DND-41 (cell line): ENCODE results near the gene VWC2.

ENCODE experiments used
- ATAC-seq: fragments of 200-7000 bp; cut with Tn5 transposase; 3 replicates; pipeline ENCODE4 v1.9.1; 2021; ENCODE audit warnings: low read depth; ENCODE audit not compliant: insufficient read depth
- DNase-seq: peaks from one replicate; pipeline ENCODE4 v3.0.0-alpha.2; 2020
- H2AFZ ChIP-seq: 2 replicates; pipeline ENCODE4 v1.6.0; 2012; ENCODE audit warnings: low read depth, low read length
- H3K27ac ChIP-seq: 2 replicates; pipeline ENCODE4 v1.5.1; 2012; ENCODE audit warnings: low read length, inconsistent platforms
- H3K27me3 ChIP-seq: fragments of 200-600 bp; sonication (generic); 2 replicates; pipeline ENCODE4 v1.6.0; 2012; ENCODE audit warnings: low read length, mild to moderate bottlenecking, inconsistent platforms; ENCODE audit not compliant: insufficient read depth, poor library complexity
- H3K36me3 ChIP-seq: 2 replicates; pipeline ENCODE4 v1.5.1; 2012; ENCODE audit warnings: low read length, inconsistent platforms; ENCODE audit not compliant: insufficient read depth
- H3K4me1 ChIP-seq: 2 replicates; pipeline ENCODE4 v1.5.1; 2012; ENCODE audit warnings: mild to moderate bottlenecking, low read length; ENCODE audit not compliant: insufficient read depth
- H3K4me2 ChIP-seq: 2 replicates; pipeline ENCODE4 v1.6.0; 2012; ENCODE audit warnings: mild to moderate bottlenecking, moderate library complexity, low read length, inconsistent platforms; ENCODE audit not compliant: insufficient read depth
- H3K4me3 ChIP-seq, 2 experiments: fragments of 200-600 bp in 1 of 2; shearing (Covaris generic) in 1 of 2; 2 replicates each; pipeline ENCODE4 v1.5.1; 2012 to 2016; ENCODE audit warnings: inconsistent platforms in 2 of 2, low read length in 2 of 2, mild to moderate bottlenecking in 2 of 2, low read depth in 1 of 2, moderate library complexity in 1 of 2
- H3K79me2 ChIP-seq: 2 replicates; pipeline ENCODE4 v1.6.0; 2012; ENCODE audit warnings: low read length, inconsistent platforms; ENCODE audit not compliant: insufficient read depth
- H3K9ac ChIP-seq: 2 replicates; pipeline ENCODE4 v1.6.0; 2012; ENCODE audit warnings: low read depth, mild to moderate bottlenecking, inconsistent platforms, low read length, moderate library complexity
- H3K9me3 ChIP-seq: 2 replicates; pipeline ENCODE4 v1.5.1; 2012; ENCODE audit warnings: low read length, moderate library complexity, mild to moderate bottlenecking, inconsistent platforms; ENCODE audit not compliant: insufficient read depth, severe bottlenecking
- H4K20me1 ChIP-seq: 2 replicates; pipeline ENCODE4 v1.6.0; 2012; ENCODE audit warnings: low read length; ENCODE audit not compliant: insufficient read depth
- CTCF ChIP-seq: IDR thresholded peaks from 2 replicates; pipeline ENCODE4 v1.5.1; 2012; ENCODE audit warnings: borderline replicate concordance, low read length, moderate library complexity, mild to moderate bottlenecking; ENCODE audit not compliant: poor library complexity, severe bottlenecking; ENCODE audit errors: extremely low read depth
- EZH2 ChIP-seq: IDR thresholded peaks from 3 replicates; pipeline ENCODE4 v1.6.1; 2012; ENCODE audit warnings: borderline replicate concordance, low read depth, mild to moderate bottlenecking, moderate library complexity, low read length, inconsistent platforms; ENCODE audit not compliant: severe bottlenecking

The VWC2 gene

GRCh38 chr7:49911909-49912308 lies 138.5 kb downstream of the VWC2 start:
- no peak for TF ChIP-seq EZH2
- Histone ChIP-seq H3K27me3 (peaks cover 3% of the 10 kb centered on the region), H3K9me3 (no peaks in the 10 kb centered on the region), H3K36me3 (no peaks in the 10 kb centered on the region), H3K9ac (no peak overlapping the region), H4K20me1 (no peaks in the 10 kb centered on the region), H3K4me2 (no peak overlapping the region), H3K4me3 (no peak overlapping the region), H3K4me1 (no peaks in the 10 kb centered on the region), H3K27ac (no peak overlapping the region), H3K79me2 (no peaks in the 10 kb centered on the region), H2AFZ (no peak overlapping the region)
- no peak for ATAC-seq
- no peak for DNase-seq

GRCh38 chr7:49926720-49927119 lies 153.3 kb downstream of the VWC2 start:
- TF ChIP-seq EZH2 (no peak), CTCF (no peak)
- H3K36me3 ChIP-seq: no peaks in the 10 kb centered on the region
- no peak overlapping the region for H3K4me2 ChIP-seq
- ATAC-seq (no peak), DNase-seq (no peak)
- H3K27me3 ChIP-seq: peaks cover 2% of the 10 kb centered on the region
- no peak overlapping the region for H3K4me3 ChIP-seq
- no peaks in the 10 kb centered on the region for H3K79me2 ChIP-seq
- H3K9ac ChIP-seq: no peak overlapping the region
- no peak overlapping the region for H3K27ac ChIP-seq
- H2AFZ ChIP-seq: no peak overlapping the region
- no peaks in the 10 kb centered on the region for H3K4me1 ChIP-seq
- H4K20me1 ChIP-seq: no peaks in the 10 kb centered on the region
- H3K9me3 ChIP-seq: peaks cover 3% of the 10 kb centered on the region

- H3K4me1 ChIP-seq: no peaks in the 10 kb centered on the region
- H3K9ac ChIP-seq: no peak overlapping the region
- no peak for ATAC-seq
- peaks cover 2% of the 10 kb centered on the region for H3K27me3 ChIP-seq
- peaks cover 6% of the 10 kb centered on the region for H3K9me3 ChIP-seq
- H3K4me2 ChIP-seq: no peak overlapping the region
- H3K4me3 ChIP-seq: no peak overlapping the region
- H3K36me3 ChIP-seq: no peaks in the 10 kb centered on the region
- DNase-seq: no peak
- no peaks in the 10 kb centered on the region for H3K79me2 ChIP-seq
- TF ChIP-seq CTCF: no peak
- TF ChIP-seq EZH2: no peak
- H3K27ac ChIP-seq: no peak overlapping the region
- H4K20me1 ChIP-seq: no peaks in the 10 kb centered on the region
- H2AFZ ChIP-seq: no peak overlapping the region
Measured at GRCh38 chr7:49927631-49928030, 154.2 kb downstream of the VWC2 start.

GRCh38 chr7:49928787-49929186 lies 155.3 kb downstream of the VWC2 start:
- no peak overlapping the region for H3K27ac ChIP-seq
- no peak overlapping the region for H3K4me2 ChIP-seq
- no peak overlapping the region for H2AFZ ChIP-seq
- no peaks in the 10 kb centered on the region for H3K4me1 ChIP-seq
- H3K9me3 ChIP-seq: peaks cover 8% of the 10 kb centered on the region
- no peak overlapping the region for H3K9ac ChIP-seq
- H4K20me1 ChIP-seq: no peaks in the 10 kb centered on the region
- H3K4me3 ChIP-seq: no peak overlapping the region
- TF ChIP-seq CTCF (no peak), EZH2 (no peak)
- no peaks in the 10 kb centered on the region for H3K79me2 ChIP-seq
- DNase-seq (no peak), ATAC-seq (no peak)
- H3K36me3 ChIP-seq: no peaks in the 10 kb centered on the region
- no peaks in the 10 kb centered on the region for H3K27me3 ChIP-seq
